ENCODE data around the gene YWHAQ.
A peak's percentile ranks its signal among the peaks of the same experiment; 100 is the strongest.
"Not testable (repeated sequence)": the region's sequence is repeated elsewhere in the genome, so short reads cannot be mapped to it uniquely, and the experiment has no call there.

The YWHAQ gene

GRCh38 chr2:9631553-9631819 lies 689 bp upstream of the YWHAQ start:
- no peak for DNase-seq (ENCODE audit: low spot score)
- ChIA-PET CTCF (no interaction called here), POLR2A (ENCODE audit: low non-redundant PET) (interaction anchor here (0.5 to 0.9 kb wide), 3 partner anchors 8 to 123 kb away, joined by 3 read pairs; no protein-coding TSS in a partner anchor)
- peak overlapping the region; percentile 94 for H3K27ac ChIP-seq
- TF ChIP-seq CTCF (conservative IDR thresholded peaks at IDR 0.05; ENCODE audit: low read depth), result no peak

- TF ChIP-seq CTCF (conservative IDR thresholded peaks at IDR 0.05; ENCODE audit: low read depth), result no peak
- peak overlapping the region; percentile 94 for H3K27ac ChIP-seq
- ChIA-PET POLR2A (ENCODE audit: low non-redundant PET) (interaction anchor here (0.9 to 1.4 kb wide), 4 partner anchors 10 to 122 kb away, joined by 3 to 7 read pairs (median 4); no protein-coding TSS in a partner anchor), CTCF (interaction anchor here (0.6 to 0.7 kb wide), 3 partner anchors 107 to 418 kb away, joined by 3 read pairs; no protein-coding TSS in a partner anchor)
- peak; percentile 57 for DNase-seq (ENCODE audit: low spot score)
Observed at GRCh38 chr2:9630117-9630735, 571 bp downstream of the YWHAQ start.

- H3K27ac ChIP-seq, result peak overlapping the region; percentile 94
- no peak for TF ChIP-seq CTCF (conservative IDR thresholded peaks at IDR 0.05; ENCODE audit: low read depth)
- peak; percentile 41 for DNase-seq (ENCODE audit: low spot score)
- CTCF ChIA-PET, result interaction anchor here (0.6 to 0.7 kb wide), 3 partner anchors 144 to 419 kb away, joined by 3 read pairs; no protein-coding TSS in a partner anchor
- POLR2A ChIA-PET (ENCODE audit: low non-redundant PET), result interaction anchor here (0.6 to 1.4 kb wide), 7 partner anchors 49 to 124 kb away, joined by 3 to 7 read pairs (median 5); no protein-coding TSS in a partner anchor
Observed at GRCh38 chr2:9629222-9630116, 1.3 kb downstream of the YWHAQ start.

GRCh38 chr2:9627310-9627709 lies 3.5 kb downstream of the YWHAQ start:
- ChIA-PET POLR2A (ENCODE audit: low non-redundant PET) (no interaction called here), CTCF (no interaction called here)
- no peak overlapping the region for H3K27ac ChIP-seq
- TF ChIP-seq CTCF (conservative IDR thresholded peaks at IDR 0.05; ENCODE audit: low read depth), result no peak
- DNase-seq (ENCODE audit: low spot score), result no peak

GRCh38 chr2:9623151-9623550 lies 7.6 kb downstream of the YWHAQ start:
- ChIA-PET CTCF (no interaction called here), POLR2A (ENCODE audit: low non-redundant PET) (no interaction called here)
- DNase-seq (ENCODE audit: low spot score), result no peak
- no peak for TF ChIP-seq CTCF (conservative IDR thresholded peaks at IDR 0.05; ENCODE audit: low read depth)
- no peak overlapping the region; the same call in 1 of the 2 replicates for H3K27ac ChIP-seq

GRCh38 chr2:9621655-9622054 lies 9.1 kb downstream of the YWHAQ start:
- DNase-seq (ENCODE audit: low spot score); CTCF ChIA-PET; POLR2A ChIA-PET (ENCODE audit: low non-redundant PET); H3K27ac ChIP-seq: not testable (repeated sequence)

- CTCF ChIA-PET, result interaction anchor here (0.7 to 1.3 kb wide), 2 partner anchors 152 to 274 kb away, joined by 3 read pairs; no protein-coding TSS in a partner anchor
- DNase-seq (ENCODE audit: low spot score), result no peak
- no peak overlapping the region for H3K27ac ChIP-seq
- POLR2A ChIA-PET (ENCODE audit: low non-redundant PET), result no interaction called here
- TF ChIP-seq CTCF (conservative IDR thresholded peaks at IDR 0.05; ENCODE audit: low read depth), result no peak
Observed at GRCh38 chr2:9618410-9618809, 12.4 kb downstream of the YWHAQ start.
